Smooth muscle cell (in vitro differentiated cells): ENCODE data around the gene SYCP2L. TPM values are rescaled to one million over a fixed set of nuclear protein-coding genes. Genes with fewer than 3 reads are reported as not detected.

Experiments
- DNase-seq: peaks from one replicate; lab custom pipeline; 2025; ENCODE audit not compliant: unreplicated experiment; lab: John Stamatoyannopoulos, UW
- H2AFZ ChIP-seq: fragments of 200-600 bp; sonication (generic); 2 replicates; pipeline ENCODE4 v1.6.0; 2016; ENCODE audit warnings: antibody characterized with exemption, low read depth, mild to moderate bottlenecking
- H3F3A ChIP-seq: fragments of 200-600 bp; sonication (generic); 2 replicates; pipeline ENCODE4 v1.6.0; 2017; ENCODE audit warnings: antibody characterized with exemption, low read depth
- H3K27ac ChIP-seq: fragments of 200-600 bp; sonication (generic); 2 replicates; pipeline ENCODE4 v1.5.1; 2016; ENCODE audit warnings: low read depth, mild to moderate bottlenecking
- H3K27me3 ChIP-seq: fragments of 200-600 bp; sonication (generic); 2 replicates; pipeline ENCODE4 v1.6.1; 2016; ENCODE audit warnings: low read depth, mild to moderate bottlenecking
- H3K36me3 ChIP-seq: fragments of 200-600 bp; sonication (generic); 2 replicates; pipeline ENCODE4 v1.5.1; 2016; ENCODE audit warnings: low read depth
- H3K4me1 ChIP-seq: fragments of 200-600 bp; sonication (generic); 2 replicates; pipeline ENCODE4 v1.5.1; 2016; ENCODE audit warnings: low read depth
- H3K4me2 ChIP-seq: fragments of 200-600 bp; sonication (generic); 2 replicates; pipeline ENCODE4 v1.6.0; 2016; ENCODE audit warnings: mild to moderate bottlenecking
- H3K4me3 ChIP-seq: fragments of 200-600 bp; sonication (generic); 2 replicates; pipeline ENCODE4 v1.5.1; 2016; ENCODE audit warnings: mild to moderate bottlenecking
- H3K79me2 ChIP-seq: fragments of 200-600 bp; sonication (generic); 2 replicates; pipeline ENCODE4 v1.6.0; 2016; ENCODE audit warnings: low read depth, mild to moderate bottlenecking
- H3K9ac ChIP-seq: fragments of 200-600 bp; sonication (generic); 2 replicates; pipeline ENCODE4 v1.6.0; 2016; ENCODE audit warnings: low read depth
- H3K9me3 ChIP-seq: fragments of 200-600 bp; sonication (generic); replicated peaks from 2 replicates; pipeline ENCODE4 v1.5.1; 2016; ENCODE audit warnings: low read depth
- H4K20me1 ChIP-seq: fragments of 200-600 bp; sonication (generic); 2 replicates; pipeline ENCODE4 v1.6.0; 2016; ENCODE audit warnings: low read depth
- CTCF ChIP-seq: fragments of 200-600 bp; sonication (generic); IDR thresholded peaks from 2 replicates; pipeline ENCODE4 v1.5.1; 2017; ENCODE audit warnings: borderline replicate concordance, mild to moderate bottlenecking, antibody characterized with exemption; ENCODE audit not compliant: insufficient read depth, poor library complexity, severe bottlenecking
- WGBS: methylation state at CpG from one replicate; pipeline ENCODE4 v1.1.7; 2016; ENCODE audit warnings: low lambda C conversion rate; 5-methylcytosine and 5-hydroxymethylcytosine counted together
- polyA plus RNA-seq: library from polyadenylated mRNA; unstranded; fragments of >200 nt; fragmentation: Nextera tagmentation; extraction: Ambion mirVana; gene quantifications from 2 replicates; pipeline ENCODE4 v1.2.1, GENCODE V29; 2016
- total RNA-seq: library from RNA; depleted of rRNA; stranded (reverse); fragments of >200 nt; gene quantifications from 2 replicates; pipeline ENCODE4 v1.2.3, GENCODE V29; 2014

SYCP2L gene
- total and polyA plus RNA-seq, 2 experiments from 2014 or later = 0.74 to 6.4 TPM

GRCh38 chr6:11012976-11013720, 126.3 kb downstream of the SYCP2L start:
- H3K4me1 ChIP-seq = peaks cover 38% of the 10 kb centered on the region
- H2AFZ ChIP-seq = no peak overlapping the region
- H3K27ac ChIP-seq = peak overlapping the region; percentile 79
- DNase-seq = no peak
- TF ChIP-seq CTCF = no peak
- H3K79me2 ChIP-seq = peaks cover 10% of the 10 kb centered on the region
- H3K9me3 ChIP-seq = no peaks in the 10 kb centered on the region
- whole genome bisulfite sequencing = 50% methylated on average over 5 of the region's 5 CpGs
- peak overlapping the region; percentile 66 for H3K4me2 ChIP-seq
- H3K36me3 ChIP-seq = no peaks in the 10 kb centered on the region
- no peak overlapping the region for H3K4me3 ChIP-seq
- peaks cover 16% of the 10 kb centered on the region for H3F3A ChIP-seq
- H3K27me3 ChIP-seq = no peaks in the 10 kb centered on the region
- H3K9ac ChIP-seq = no peak overlapping the region
- no peaks in the 10 kb centered on the region for H4K20me1 ChIP-seq

DNA sequence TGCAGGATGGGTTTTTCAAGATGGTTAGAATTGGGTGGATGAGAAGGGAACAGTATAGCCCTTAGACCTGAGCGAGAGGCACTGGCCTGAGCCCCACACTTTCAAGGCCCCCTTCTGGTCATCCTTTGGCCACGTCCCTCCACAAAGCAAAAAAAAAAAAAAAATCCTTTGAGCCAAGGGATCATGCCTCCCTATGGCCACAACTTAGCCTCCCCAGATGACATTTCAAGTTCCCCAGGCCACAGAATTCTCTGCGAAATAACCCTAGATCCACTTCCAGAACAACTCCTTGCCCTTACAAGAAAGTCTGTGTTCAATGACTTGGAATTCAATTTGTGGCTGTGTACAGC, 126.8 kb downstream of the SYCP2L start:
- Histone ChIP-seq H3K27me3 (no peaks in the 10 kb centered on the region), H3K36me3 (no peaks in the 10 kb centered on the region), H3F3A (peaks cover 11% of the 10 kb centered on the region), H3K9ac (no peak overlapping the region), H3K9me3 (no peaks in the 10 kb centered on the region), H3K4me2 (peak overlapping the region; percentile 66), H3K4me1 (peaks cover 33% of the 10 kb centered on the region), H2AFZ (no peak overlapping the region), H3K27ac (peak overlapping the region; percentile 79), H3K79me2 (peaks cover 10% of the 10 kb centered on the region), H3K4me3 (no peak overlapping the region), H4K20me1 (no peaks in the 10 kb centered on the region)
- 57% methylated on average over 3 of the region's 3 CpGs for WGBS
- DNase-seq = no peak
- peak; percentile 5 for TF ChIP-seq CTCF

DNA sequence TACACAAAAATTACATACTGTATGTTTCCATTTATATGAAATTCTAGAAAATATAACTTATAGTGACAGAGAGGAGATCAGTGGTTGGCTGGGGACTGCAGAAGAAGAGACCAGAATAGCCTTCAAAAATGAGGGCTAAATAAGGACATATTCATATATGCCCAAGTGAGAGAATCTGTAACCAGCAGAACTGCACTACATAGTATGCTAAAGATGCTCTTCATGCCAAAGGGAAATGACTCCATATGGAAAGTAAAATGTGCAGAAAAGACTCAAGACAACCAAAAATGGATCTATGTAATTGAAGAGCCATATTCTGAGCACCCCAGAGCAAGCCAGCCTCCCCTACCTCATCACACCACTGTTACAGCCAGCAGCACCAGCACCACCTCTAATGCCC, 128.2 kb downstream of the SYCP2L start:
- peaks cover 6% of the 10 kb centered on the region for H3F3A ChIP-seq
- no peak for TF ChIP-seq CTCF
- H3K27ac ChIP-seq = no peak overlapping the region
- no peak overlapping the region for H2AFZ ChIP-seq
- H3K36me3 ChIP-seq = no peaks in the 10 kb centered on the region
- H3K9ac ChIP-seq = no peak overlapping the region
- no peak overlapping the region for H3K4me3 ChIP-seq
- no peaks in the 10 kb centered on the region for H4K20me1 ChIP-seq
- H3K27me3 ChIP-seq = no peaks in the 10 kb centered on the region
- no peak overlapping the region for H3K4me2 ChIP-seq
- no peak for DNase-seq
- H3K79me2 ChIP-seq = peaks cover 10% of the 10 kb centered on the region
- H3K4me1 ChIP-seq = peaks cover 23% of the 10 kb centered on the region
- no peaks in the 10 kb centered on the region for H3K9me3 ChIP-seq

DNA sequence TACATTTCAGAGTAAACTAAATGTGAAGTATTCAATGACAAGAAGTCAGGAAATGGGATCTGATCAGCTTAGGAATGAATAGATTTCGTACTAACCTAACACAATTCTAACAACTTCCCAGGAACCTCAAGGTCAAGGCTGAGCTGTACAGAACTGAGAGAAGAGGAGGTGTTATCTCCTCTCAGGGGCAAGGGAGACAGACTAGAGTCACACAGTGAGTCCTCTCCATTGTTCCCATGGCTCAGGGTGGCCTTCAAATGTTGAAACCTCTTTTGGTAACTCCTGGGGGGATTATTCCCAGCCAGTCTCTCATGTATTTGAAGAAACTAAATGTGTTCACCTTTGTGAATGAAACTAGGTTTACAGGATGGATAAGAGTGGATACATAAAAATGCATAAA, 129.6 kb downstream of the SYCP2L start:
- no peaks in the 10 kb centered on the region for H3K36me3 ChIP-seq
- TF ChIP-seq CTCF = no peak
- H3F3A ChIP-seq = peaks cover 6% of the 10 kb centered on the region
- WGBS = 96% methylated on average over 1 of the region's 1 CpG
- H4K20me1 ChIP-seq = no peaks in the 10 kb centered on the region
- no peaks in the 10 kb centered on the region for H3K27me3 ChIP-seq
- H3K9me3 ChIP-seq = no peaks in the 10 kb centered on the region
- no peak overlapping the region for H3K4me3 ChIP-seq
- H3K4me1 ChIP-seq = peaks cover 27% of the 10 kb centered on the region
- H3K79me2 ChIP-seq = peaks cover 10% of the 10 kb centered on the region
- H3K27ac ChIP-seq = no peak overlapping the region
- H2AFZ ChIP-seq = no peak overlapping the region
- no peak overlapping the region for H3K4me2 ChIP-seq
- DNase-seq = no peak
- H3K9ac ChIP-seq = no peak overlapping the region
